Vagina (tissue), 2 donors: Measurements from ENCODE around the gene LITAFD. TPM values are rescaled to one million over a fixed set of nuclear protein-coding genes. Genes with fewer than 3 reads are reported as not detected.

Experiments used
- DNase-seq, 2 donors: peaks; one replicate each; pipeline ENCODE4 v3.0.0-alpha.2; 2017; ENCODE audit errors: extremely low spot score in 2 of 2
- H3K27ac ChIP-seq: fragments of 200-600 bp; sonication (generic); one replicate; pipeline ENCODE4 v1.5.1; 2019
- H3K27me3 ChIP-seq: fragments of 200-600 bp; sonication (generic); one replicate; pipeline ENCODE4 v1.5.1; 2019
- H3K36me3 ChIP-seq, 2 donors: fragments of 200-600 bp; sonication (generic); one replicate each; pipeline ENCODE4 v1.5.1; 2017 to 2019
- H3K4me1 ChIP-seq: fragments of 200-600 bp; sonication (generic); one replicate; pipeline ENCODE4 v1.5.1; 2019
- H3K4me3 ChIP-seq, 2 donors: fragments of 200-600 bp; sonication (generic); 1 replicate in 1 of 2; 2 replicates in 1 of 2; pipeline ENCODE4 v1.5.1; 2016 to 2019
- H3K9me3 ChIP-seq: fragments of 200-600 bp; sonication (generic); one replicate; pipeline ENCODE4 v1.5.1; 2019
- POLR2A ChIP-seq, 2 donors: fragments of 450-650 bp; IDR thresholded peaks; one replicate each; pipeline ENCODE4 v1.6.1; 2017; ENCODE audit warnings: antibody characterized with exemption in 2 of 2, mild to moderate bottlenecking in 2 of 2, moderate library complexity in 2 of 2
- POLR2AphosphoS5 ChIP-seq, 2 donors: sonication (generic); formaldehyde crosslinking; IDR thresholded peaks; one replicate each; pipeline ENCODE4 v1.9.0; 2017; ENCODE audit warnings: antibody characterized with exemption in 2 of 2, mild to moderate bottlenecking in 2 of 2, low read depth in 1 of 2; ENCODE audit not compliant: insufficient read depth in 1 of 2
- intact Hi-C: fragments of 100-400 bp; cut with DNase I; formaldehyde crosslinking; loops from one replicate; pipeline ENCODE4 v1.15.1; 2023
- total RNA-seq: library from RNA; depleted of rRNA; stranded (reverse); fragments of >200 nt; gene quantifications from one replicate; pipeline ENCODE4 v1.2.3, GENCODE V29; 2016
- TF ChIP-seq, protein P1 (sequence below), 3 experiments: fragments of 450-650 bp in 2 of 3; fragments of 200-600 bp in 1 of 3; sonication (generic) in 1 of 3; IDR thresholded peaks; one replicate each; pipeline ENCODE4 v1.5.1; 2017 to 2019; ENCODE audit warnings: antibody characterized with exemption in 3 of 3, mild to moderate bottlenecking in 2 of 3, moderate library complexity in 2 of 3

Gene LITAFD
- total RNA-seq, 1 donor from 2014 or later = not detected

DNA sequence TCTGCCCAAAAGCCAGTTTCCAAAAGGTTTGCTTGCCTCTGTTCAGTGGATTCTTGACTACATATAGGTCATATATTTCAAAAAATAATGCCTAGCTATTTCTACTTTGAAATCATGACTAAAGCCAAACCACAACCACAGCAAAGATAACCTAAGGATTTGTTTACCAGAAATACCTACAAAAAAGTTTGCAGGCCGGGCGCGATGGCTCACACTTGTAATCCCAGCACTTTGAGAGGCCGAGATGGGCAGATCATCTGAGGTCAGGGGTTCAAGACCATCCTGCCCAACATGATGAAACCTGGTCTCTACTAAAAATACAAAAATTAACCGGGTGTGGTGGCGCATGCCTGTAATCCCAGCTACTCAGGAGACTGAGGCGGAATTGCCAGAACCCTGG, 28.5 kb upstream of the LITAFD start:
- Histone ChIP-seq H3K4me3 (no peak overlapping the region), H3K27ac (no peak overlapping the region), H3K36me3 (peaks cover 0 to 47% of the 10 kb centered on the region in 2 donors), H3K4me1 (peaks cover 29% of the 10 kb centered on the region), H3K27me3 (no peaks in the 10 kb centered on the region), H3K9me3 (no peaks in the 10 kb centered on the region)
- TF ChIP-seq, protein P1, sequence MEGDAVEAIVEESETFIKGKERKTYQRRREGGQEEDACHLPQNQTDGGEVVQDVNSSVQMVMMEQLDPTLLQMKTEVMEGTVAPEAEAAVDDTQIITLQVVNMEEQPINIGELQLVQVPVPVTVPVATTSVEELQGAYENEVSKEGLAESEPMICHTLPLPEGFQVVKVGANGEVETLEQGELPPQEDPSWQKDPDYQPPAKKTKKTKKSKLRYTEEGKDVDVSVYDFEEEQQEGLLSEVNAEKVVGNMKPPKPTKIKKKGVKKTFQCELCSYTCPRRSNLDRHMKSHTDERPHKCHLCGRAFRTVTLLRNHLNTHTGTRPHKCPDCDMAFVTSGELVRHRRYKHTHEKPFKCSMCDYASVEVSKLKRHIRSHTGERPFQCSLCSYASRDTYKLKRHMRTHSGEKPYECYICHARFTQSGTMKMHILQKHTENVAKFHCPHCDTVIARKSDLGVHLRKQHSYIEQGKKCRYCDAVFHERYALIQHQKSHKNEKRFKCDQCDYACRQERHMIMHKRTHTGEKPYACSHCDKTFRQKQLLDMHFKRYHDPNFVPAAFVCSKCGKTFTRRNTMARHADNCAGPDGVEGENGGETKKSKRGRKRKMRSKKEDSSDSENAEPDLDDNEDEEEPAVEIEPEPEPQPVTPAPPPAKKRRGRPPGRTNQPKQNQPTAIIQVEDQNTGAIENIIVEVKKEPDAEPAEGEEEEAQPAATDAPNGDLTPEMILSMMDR (IDR thresholded peaks at IDR 0.05) = no peak
- TF ChIP-seq POLR2AphosphoS5 (IDR thresholded peaks at IDR 0.05; ENCODE audit: insufficient read depth in 1 of 2, low read depth in 1 of 2) (no peak), POLR2A (IDR thresholded peaks at IDR 0.05) (no peak)
- DNase-seq = no peak
- intact Hi-C loops = no loop called here

- Histone ChIP-seq H3K27me3 (no peaks in the 10 kb centered on the region), H3K27ac (no peak overlapping the region), H3K9me3 (no peaks in the 10 kb centered on the region), H3K4me3 (no peak overlapping the region), H3K4me1 (peaks cover 31% of the 10 kb centered on the region), H3K36me3 (peaks cover 0 to 53% of the 10 kb centered on the region in 2 donors)
- intact Hi-C loops = no loop called here
- TF ChIP-seq POLR2A (IDR thresholded peaks at IDR 0.05) = no peak
- no peak for TF ChIP-seq POLR2AphosphoS5 (IDR thresholded peaks at IDR 0.05; ENCODE audit: insufficient read depth in 1 of 2, low read depth in 1 of 2)
- TF ChIP-seq, protein P1 (IDR thresholded peaks at IDR 0.05) = no peak
- no peak for DNase-seq
Measured at GRCh38 chr16:8854298-8854948, 27.7 kb upstream of the LITAFD start.

DNA sequence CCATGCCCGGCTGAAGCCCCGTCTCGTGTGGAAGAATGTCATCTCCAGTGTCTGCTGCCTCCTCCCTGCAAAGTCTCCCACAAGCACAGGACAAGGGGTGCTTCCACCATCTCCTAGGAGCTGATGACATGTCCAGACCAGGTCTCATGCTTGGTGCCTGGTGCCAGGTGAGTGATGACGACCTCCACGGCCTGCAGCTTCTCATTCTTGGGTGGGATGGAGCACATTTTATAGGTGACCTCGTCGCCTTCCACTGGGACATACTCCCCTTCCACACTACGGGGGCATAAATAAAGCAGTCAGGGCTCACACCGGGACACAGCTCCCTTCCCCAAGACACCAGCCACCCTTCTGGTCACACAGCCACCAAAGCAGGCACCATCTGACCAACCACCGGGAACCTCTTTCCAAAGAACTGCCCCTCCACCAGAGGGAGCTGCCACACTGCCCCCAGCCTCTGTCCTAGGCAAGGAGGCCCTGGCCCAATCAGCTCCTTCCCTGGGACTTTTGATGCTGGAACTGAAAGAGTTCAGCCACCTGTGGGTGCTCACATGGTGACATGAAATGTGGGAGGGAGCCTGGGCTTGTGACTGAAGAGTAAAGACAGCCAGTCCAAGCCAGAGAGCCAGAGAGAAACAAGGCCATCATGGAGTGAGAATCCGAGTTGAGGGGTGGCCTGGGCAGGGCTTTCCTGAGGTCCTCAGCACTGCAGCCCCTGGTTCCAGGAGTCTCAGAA, 26.9 kb upstream of the LITAFD start:
- no peak overlapping the region for H3K4me3 ChIP-seq
- H3K36me3 ChIP-seq = peaks cover 0 to 53% of the 10 kb centered on the region in 2 donors
- intact Hi-C loops = no loop called here
- peaks cover 31% of the 10 kb centered on the region for H3K4me1 ChIP-seq
- H3K27me3 ChIP-seq = no peaks in the 10 kb centered on the region
- no peaks in the 10 kb centered on the region for H3K9me3 ChIP-seq
- no peak for DNase-seq
- H3K27ac ChIP-seq = no peak overlapping the region
- TF ChIP-seq POLR2AphosphoS5 (IDR thresholded peaks at IDR 0.05; ENCODE audit: insufficient read depth in 1 of 2, low read depth in 1 of 2) (no peak), POLR2A (IDR thresholded peaks at IDR 0.05) (no peak)
- TF ChIP-seq, protein P1 (IDR thresholded peaks at IDR 0.05) = no peak

DNA sequence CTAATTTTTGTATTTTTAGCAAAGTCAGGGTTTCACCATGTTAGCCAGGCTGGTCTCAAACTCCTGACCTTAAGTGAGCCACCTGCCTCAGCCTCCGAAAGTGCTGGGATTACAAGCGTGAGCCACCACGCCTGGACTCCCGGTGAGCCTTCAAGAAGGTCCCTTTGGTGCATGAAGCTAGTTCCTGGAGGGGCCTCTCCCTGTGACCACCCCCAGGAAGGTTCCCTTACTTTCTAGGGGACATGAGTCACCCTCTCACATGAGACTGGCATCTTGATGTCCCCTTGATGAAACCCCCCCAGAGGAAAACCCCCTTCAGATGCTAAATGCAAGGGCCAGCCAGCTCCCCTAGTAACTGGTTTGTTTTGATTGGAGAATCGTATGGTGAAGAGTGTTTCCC, 26.2 kb upstream of the LITAFD start:
- Histone ChIP-seq H3K27ac (no peak overlapping the region), H3K36me3 (peaks cover 0 to 53% of the 10 kb centered on the region in 2 donors), H3K4me3 (no peak overlapping the region), H3K27me3 (no peaks in the 10 kb centered on the region), H3K9me3 (no peaks in the 10 kb centered on the region), H3K4me1 (peaks cover 29% of the 10 kb centered on the region)
- DNase-seq = no peak
- intact Hi-C loops = no loop called here
- TF ChIP-seq POLR2AphosphoS5 (IDR thresholded peaks at IDR 0.05; ENCODE audit: insufficient read depth in 1 of 2, low read depth in 1 of 2) = no peak
- TF ChIP-seq, protein P1 (IDR thresholded peaks at IDR 0.05) = no peak
- TF ChIP-seq POLR2A (IDR thresholded peaks at IDR 0.05) = no peak
